ENCODE results near the gene FEZ2.
"Not testable (repeated sequence)": the region's sequence is repeated elsewhere in the genome, so short reads cannot be mapped to it uniquely, and the experiment has no call there.

Gene FEZ2, protein sequence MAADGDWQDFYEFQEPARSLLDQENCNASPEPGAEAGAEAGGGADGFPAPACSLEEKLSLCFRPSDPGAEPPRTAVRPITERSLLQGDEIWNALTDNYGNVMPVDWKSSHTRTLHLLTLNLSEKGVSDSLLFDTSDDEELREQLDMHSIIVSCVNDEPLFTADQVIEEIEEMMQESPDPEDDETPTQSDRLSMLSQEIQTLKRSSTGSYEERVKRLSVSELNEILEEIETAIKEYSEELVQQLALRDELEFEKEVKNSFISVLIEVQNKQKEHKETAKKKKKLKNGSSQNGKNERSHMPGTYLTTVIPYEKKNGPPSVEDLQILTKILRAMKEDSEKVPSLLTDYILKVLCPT

DNA sequence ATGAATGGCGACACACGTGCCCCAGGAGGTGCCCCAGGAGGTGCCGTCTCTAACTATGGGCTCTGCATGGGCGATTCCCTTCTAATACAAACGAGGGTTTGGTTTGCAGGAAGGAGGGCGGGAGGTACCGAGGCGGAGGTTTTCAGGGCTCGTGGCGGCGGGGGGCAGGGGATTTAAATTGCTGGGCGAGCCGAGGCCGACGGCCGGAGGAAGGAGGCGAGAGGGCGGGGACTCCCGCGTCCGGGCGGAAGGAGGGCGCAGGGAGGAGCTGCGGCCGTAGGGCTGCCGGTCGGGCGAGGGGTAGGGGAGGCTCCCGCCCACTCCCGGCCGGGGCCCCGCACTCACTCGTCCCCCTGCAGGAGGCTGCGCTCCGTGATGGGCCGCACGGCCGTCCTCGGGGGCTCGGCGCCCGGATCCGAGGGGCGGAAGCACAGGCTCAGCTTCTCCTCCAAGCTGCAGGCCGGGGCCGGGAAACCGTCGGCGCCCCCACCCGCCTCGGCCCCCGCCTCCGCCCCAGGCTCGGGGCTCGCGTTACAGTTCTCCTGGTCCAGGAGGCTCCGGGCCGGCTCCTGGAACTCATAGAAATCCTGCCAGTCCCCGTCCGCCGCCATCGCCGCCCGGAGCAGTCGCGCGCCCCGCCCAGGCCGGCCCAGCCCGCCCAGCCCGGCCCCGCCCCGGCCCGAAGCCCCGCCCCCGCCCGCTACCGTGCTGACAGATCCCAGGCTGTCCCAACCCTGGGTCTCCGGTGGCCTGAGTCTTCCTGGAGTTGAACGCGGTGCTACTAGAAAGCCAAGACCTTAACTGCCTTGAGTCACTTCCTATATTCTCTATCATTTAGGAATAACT lies at the start of gene FEZ2:
Gene FEZ2 (minus strand): TSS at position 637 of the 846 bp plus-strand sequence. CDS start 26 bp downstream, at position 611.
- peak; percentile 27 for DNase-seq

DNA sequence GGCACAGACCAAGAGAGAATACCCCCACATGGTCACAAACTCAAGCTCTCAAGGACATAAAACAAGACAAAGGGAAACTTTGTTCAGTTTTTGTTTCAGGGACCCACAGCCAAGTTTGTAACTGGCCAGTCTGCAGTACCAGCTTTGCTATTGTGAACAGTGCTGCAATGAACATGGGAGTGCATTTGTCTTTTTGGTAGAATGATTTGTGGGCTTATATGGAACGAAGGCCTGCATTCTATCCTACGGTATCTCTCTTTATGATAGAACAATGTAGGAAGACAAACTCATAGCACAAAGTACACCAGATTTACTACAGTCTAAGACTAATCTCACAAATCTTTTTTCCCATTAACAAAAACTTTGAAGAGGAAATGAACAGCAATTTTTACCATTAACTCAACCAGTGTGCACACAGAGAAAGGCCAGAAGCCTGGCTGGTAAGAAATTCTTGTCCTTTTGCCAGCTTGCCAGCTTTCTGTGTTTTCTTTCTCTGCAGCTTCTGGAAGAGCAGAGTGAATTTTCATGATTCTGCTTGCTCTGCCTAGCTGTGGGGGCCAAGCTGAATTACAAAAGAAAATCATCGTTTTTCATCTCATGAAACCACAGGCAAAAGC lies 37.1 kb upstream of the FEZ2 start:
- no peak for DNase-seq

DNA sequence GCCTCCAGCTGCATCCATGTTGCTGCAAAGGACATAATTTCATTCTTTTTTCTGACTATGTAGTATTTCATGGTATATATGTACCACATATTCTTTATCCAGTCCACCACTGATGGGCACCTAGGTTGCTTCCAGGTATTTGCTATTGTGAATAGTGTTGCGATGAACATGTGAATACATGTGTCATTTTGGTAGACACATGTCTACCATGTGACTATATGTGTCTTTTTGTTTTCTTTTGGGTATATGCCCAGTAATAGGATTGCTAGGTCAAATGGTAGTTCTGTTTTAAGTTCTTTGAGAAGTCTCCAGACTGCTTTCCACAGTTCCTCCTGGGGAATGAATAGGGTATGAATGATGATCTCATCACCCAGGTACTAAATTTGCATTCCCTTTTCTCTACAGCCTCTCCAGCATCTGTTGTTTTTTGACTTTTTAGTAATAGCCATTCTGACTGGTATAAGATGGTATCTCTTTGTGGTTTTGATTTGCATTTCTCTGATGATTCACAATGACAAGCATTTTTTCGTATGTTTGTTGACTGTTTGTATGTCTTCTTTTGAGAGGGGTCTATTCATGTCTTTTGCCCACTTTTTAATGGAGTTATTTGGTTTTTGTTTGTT lies 35.6 kb upstream of the FEZ2 start:
- no peak for DNase-seq

DNA sequence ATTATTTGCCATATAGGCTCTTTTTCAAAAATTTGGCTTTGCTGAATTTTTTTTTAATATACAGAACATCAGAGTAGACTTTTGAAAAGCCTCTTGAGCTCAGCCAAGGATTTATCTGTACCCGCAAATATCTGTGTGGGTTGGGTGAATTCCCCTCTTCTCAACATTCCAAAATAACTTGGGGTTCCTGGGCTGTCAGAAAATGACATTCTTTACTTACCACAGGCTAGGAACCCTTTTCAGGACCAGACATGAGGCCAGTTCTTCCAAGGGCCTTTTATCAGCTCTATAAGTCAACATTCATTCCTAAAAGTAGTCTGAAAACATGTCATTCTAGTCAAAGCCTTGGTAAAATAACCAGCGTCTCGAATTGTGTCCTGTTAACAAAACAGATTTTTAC lies 28.8 kb upstream of the FEZ2 start:
- DNase-seq, result no peak

DNA sequence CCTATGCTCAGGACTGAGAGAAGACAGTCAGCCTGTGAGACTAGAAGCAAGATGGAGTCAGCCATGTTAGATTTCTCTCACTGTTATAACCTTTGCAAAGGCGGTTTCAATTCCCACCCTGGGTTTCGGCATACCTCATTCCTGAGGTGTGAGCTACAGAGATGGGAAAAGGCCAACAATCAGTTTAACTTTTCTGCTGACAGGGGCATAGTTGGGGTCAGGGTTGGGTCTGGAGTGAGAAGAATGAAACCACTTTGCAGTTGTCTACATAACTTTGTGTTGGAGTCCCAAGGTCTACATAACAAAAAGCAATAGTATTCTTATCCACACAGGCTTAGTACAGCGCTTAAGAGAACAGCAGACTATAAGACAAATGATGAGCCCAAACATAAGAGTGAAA lies 28.1 kb upstream of the FEZ2 start:
- no peak for DNase-seq

DNA sequence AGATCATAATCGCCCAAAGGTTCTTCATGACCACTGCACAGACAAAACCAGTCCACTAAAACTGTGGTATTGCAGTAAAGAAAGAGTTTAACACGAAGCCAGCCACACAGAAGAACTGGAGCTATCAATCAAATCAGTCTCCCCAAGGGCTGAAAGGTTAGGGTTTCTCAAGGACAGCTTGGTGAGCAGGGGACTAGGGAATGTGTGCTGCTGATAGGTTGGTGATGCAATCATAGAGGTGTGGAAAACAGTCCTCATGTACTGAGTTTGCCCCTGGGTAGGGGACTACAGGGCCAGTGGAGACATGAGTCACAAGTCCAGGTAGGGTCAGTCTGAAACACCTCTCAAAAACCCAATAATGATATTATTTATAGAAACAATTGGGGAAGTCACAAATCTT lies 27.3 kb upstream of the FEZ2 start:
- no peak for DNase-seq

DNA sequence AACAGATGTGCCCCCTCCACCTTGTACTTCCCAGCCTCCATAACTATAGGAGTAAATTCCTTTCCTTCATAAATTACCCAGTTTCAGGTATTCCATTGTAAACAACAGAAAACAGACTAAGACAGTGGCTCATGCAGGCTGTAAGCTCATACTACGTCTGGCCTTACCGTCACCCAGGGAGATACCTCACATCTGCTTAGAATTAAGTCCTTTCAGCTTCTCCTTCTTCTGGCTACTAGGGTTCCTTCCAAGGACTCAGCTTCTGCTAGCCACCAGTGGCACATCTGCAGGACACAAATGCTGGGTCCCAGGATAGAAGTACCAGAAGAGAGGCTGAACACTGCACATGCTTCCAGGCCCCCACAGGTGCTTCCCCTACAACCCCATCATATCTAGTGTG lies 22.4 kb upstream of the FEZ2 start:
- no peak for DNase-seq

DNA sequence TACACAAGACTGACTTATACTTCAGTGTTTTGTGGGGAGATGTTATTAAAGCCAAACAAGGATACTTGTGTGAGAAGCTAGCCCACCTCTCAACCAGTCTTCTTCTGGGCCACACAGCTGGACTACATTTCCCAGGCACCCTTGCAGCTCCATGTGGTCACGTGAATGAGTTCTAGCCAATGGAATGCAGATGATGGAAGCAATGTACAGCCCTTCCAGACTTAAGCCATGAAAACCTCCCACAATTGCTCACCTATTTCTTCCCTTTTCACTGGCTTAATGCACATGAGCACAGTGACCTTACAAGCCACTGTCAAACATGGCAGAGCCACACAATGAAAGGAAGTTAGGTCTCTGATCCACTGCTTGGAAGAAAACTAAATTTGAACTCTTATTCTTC lies 20.4 kb upstream of the FEZ2 start:
- DNase-seq, result peak; percentile 3

DNA sequence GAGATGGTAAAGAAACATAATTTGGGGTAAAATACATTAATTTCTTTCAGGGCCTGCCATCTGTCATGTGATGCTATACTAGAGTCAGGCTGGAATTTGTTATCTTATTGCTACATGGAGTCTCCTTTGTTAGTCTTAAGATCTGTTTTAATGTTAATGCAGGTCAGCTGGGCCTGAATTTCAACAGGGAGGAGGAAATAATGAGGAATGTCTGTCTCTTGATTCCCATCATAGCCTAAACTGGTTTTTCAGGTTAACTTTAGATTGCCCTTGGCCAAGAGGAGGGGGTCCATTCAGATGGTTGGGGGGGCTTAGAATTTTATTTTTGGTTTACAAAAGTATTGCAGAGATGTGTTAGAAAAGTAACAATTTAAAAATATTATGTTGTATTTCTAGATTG lies 19.0 kb upstream of the FEZ2 start:
- DNase-seq, result no peak

DNA sequence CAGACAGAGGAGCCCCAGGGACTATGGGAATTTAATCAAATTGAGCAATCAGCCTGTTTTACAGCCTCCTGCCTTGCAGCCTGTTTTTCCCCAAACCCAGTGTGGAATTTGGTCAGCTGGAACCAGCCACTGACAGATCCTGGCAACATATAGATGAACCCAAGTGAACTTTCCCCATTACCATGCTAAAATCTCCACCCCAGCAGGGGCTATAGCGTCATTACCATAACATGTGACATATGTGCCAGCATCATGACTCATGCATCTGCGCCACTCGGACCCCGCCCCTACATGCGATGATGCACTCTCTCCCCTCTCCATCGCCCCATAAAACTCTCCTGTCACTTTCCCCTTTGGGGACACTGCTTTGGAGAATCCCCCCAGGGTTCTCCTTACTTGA lies 17.3 kb upstream of the FEZ2 start:
- no peak for DNase-seq

DNA sequence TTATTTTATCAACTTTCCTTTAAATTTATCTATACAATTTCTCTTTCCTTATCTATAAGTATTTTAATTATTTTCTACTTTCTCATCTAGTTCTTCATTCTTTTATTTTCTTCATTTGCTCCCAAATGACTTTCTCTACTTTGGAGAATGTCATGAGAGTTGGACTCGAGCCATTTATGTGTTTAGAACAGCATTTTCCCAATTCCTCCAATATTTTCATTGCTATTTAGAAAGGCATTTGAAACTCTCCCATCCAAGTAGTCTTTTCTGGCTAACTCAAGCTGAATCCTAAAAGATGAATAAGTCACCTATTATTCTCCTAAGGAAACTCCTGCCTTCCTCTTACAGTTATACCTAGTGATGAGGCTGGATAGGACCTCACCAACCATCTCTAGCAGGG lies 15.8 kb upstream of the FEZ2 start:
- DNase-seq, result no peak

DNA sequence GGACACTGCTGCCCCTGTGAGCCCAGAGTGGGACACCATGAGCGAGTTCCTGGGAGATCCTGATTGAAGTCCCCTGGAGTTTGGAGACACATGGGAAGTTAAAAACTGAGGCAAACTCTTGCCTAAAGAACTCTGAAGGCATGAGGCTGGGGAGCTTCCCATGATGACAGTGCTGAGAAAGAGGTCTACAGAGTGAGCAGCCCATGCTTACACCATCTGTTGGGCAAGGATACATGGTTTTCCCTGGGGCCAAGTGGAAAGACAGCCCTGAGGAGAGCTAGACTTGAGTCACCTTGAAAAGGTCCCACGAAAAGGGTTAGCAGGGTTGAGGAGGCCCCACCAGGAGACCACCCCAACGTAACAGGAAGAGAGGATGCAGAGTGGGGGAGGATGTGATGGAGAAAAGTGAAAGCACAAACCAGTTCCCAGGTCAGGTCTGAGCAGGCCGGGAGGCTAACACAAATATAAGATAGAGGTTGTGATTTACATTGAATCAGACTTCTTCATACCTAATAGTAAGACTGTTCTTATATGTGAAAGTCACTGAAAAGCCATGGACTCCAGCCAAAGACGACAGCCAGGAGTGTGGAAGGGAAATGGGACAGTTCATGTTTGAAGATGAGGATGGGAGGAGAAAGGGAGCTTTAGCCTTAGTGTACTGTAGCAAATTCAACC lies 13.5 kb upstream of the FEZ2 start:
- DNase-seq, result no peak

DNA sequence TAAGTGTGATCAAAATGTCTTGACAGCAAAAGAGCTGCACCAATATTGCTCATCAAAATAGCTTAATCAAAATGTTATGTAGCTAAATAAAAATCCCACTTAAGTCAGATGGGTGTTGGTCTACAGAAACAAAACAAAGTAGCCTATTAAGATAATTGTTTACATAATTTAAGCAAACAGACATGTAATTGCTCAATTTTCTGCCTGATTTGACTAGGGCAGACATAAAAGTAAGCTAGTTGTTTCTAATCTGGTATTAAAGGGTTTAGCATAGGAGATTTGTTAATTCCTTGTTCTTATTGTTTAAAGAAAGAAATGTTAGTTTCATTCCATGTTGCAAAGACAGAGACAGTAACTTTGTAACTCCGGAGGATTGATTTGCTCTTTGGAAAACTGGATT lies 11.5 kb upstream of the FEZ2 start:
- no peak for DNase-seq

DNA sequence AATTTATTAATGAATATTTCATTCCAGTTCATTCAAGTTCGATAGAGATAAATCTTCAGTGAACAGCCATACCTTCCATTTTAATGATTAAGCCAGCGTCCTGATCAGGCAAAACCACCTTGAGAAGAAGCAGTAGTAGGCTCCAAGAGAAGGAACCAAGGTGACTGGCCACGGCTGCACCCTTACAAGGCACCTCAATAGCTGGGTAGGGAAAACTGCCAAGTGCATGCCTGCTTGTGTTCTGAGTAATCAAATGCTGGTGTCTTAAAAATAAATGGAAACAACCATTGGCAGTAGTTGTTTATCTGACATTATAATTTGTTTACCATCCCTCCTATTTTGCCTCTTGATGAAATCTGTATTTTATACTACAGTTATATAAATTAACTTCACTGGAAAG lies 10.0 kb upstream of the FEZ2 start:
- DNase-seq, result no peak

DNA sequence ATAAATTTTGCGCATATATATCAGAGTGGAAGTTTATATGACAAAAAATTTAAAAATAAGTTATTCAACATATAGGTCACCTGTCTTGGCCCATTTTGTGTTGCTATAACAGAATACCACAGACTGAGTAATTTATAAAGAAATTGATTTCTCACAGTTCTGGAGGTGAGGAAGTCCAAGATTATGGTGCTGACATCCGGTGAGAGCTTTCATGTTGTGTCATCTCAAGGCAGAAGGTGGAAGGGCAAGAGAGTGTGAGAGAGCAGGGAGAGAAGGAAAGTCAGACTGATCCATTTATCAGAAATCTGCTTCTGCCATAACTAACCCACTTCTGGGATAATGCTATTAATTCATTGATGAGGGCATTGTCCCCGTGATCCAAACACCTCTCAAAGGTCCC lies 9.0 kb upstream of the FEZ2 start:
- DNase-seq, result no peak

DNA sequence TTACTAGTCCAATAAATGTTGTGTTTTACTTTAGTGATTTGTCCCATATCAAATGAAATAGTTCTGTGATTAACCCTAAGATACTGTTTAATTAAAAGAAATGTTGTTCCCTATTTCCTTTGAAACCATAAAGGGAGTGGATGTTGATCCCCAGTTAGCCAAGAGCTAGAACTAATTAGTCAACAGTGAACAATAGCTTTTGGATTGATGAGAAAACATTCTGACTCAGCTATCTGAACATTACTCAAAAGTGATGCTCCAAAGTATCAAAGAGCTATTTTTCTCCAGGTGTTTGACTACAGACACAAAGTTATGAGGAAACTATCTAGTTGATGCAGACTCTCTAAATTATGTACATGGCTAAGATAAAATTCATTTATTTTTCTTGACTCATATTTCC lies 7.3 kb upstream of the FEZ2 start:
- DNase-seq, result no peak

DNA sequence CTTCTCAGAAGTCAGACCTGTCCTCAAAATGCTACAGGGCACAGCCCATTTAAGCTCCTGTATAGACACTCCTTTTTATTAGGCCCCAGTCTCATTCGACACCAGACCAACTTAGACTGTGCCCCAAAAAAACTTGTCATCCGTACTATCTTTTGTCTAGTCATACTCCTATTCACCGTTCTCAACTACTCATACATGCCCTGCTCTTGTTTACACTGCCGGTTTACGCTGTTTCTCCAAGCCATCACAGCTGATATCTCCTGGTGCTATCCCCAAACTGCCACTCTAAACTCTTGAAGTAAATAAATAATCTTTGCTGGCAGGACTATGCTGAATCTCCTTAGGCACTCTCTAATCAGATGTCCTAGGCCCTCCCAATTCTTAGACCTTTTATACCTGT lies 5.7 kb upstream of the FEZ2 start:
- DNase-seq, result not testable (repeated sequence)

DNA sequence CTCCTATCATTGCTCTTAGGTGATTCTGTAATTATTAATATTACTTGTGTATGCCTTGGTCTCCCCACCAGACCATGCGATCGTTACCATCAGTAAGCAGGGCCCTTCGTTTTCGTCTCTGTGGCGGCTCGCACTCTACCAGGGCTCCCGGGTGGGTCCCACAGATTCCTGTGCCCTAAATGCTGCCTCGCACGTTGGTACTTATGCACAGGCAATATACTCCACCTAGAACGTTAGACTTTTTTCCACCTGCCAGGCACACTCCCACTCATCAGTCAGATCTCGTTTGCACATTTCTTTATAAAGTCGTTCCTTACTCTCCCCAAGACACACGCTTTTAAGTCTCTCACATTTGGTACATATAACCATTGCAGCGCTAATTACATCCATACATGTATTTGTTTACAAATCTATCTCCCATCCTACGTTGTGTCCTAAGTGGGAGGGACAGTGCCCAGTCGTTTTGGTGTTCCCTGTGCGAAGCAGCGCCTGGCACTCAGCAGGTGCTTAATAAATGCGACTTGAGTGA lies 901 bp downstream of the FEZ2 start:
- DNase-seq, result no peak

DNA sequence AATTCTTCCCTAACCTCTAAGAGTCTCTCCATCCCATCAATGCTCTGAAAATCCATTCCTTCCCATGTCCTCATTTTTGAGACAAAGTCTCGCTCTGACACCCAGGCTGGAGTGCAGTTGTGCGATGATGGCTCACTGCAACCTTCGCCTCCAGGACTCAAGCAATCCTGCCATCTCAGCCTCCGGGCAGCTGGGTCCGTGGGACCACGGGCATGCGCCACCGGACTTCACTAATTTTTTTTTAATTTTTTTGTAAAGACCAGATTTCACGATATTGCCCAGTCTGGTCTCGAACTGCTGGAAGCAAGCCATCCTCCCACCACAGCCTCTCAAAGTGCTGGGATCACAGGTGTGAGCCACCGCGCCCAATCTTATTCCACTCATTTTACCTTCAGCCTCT lies 1.6 kb downstream of the FEZ2 start:
- no peak for DNase-seq

DNA sequence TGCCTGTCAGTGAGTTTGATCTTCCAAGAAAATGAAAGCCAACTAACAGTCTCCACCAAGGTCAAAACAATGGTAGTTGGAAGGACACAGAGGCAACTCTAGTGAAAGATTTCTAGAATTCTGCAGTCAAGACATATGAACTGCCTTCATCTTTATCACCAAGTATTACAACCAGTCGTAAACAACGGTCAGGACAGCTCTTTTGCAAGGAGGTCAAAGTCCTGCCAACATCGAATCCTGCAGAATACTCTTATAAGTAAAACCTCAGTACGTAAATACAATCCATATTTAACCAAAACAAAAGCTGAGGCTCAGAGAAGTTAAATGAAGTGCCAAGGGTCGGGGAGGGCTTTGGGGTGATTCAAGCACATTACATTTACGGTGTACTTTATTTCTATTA lies 3.1 kb downstream of the FEZ2 start:
- DNase-seq, result no peak

DNA sequence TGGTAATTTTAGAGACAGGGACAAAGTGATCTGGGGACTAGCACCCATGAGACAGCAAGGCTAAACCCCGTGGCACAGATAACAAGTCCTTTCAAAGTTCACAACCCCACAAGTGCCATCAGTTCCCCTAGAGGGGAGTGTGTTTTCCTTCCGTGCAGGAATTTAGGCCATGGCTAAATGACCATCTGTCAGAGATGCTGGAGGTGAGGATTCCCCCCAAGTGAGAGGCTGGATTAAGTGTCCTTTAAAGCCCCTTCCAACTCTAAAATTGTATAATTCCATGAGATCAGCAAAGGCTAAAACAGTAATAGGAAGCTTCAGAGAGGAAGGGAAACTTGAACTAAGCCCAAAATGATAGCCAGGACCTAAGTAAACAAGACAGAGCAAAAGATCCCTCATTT lies 8.7 kb downstream of the FEZ2 start:
- DNase-seq, result peak; percentile 45

DNA sequence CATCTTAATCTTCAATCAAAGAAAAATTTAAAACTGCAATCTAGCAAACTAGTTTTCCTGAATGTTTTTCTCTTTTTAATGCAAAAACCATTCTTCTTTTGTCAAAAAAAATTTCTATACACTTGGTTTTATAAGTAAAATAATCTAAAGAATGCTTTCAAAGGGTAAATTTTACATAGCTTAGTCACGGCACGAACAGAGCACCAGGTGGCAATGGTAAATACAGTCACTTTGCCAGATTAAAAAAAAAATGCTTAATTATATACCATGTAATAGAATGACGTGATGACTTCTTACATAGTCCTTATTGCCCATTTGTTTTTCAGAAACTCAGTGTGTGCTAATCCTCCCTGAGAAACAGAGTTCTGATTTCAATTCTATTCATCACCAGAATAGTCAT lies 10.4 kb downstream of the FEZ2 start:
- no peak for DNase-seq

DNA sequence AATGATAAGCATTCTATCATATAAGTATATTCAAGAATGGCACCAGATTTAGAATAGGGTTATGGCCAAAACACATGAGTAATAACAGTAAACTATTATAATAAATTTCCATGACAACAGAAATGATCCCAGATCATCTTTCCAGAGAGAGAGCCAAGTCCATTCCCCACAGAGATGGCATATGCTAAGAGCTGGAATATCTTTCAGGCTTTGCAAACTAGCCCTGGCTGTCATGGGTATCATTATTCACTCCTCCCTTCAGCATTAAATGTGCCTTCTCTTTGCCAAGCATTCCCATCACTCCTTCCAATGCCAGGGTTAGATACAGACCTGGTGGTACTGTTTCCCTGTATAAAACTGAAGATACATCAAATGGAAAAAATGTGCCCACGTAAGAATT lies 10.9 kb downstream of the FEZ2 start:
- no peak for DNase-seq

All from NCI-H524 treated with DMSO at 0.1 percent for 48 hours (cell line).